A549 (cell line): ENCODE measurements around the gene RRP8. TPM values are rescaled to one million over a fixed set of nuclear protein-coding genes. Genes with fewer than 3 reads are reported as not detected.

Experiments used
- ATAC-seq, 2 experiments: fragments of 200-7000 bp in 1 of 2; fragments of >200 bp in 1 of 2; cut with Nextera tagmentation in 1 of 2; cut with Tn5 transposase in 1 of 2; 3 replicates each; pipeline versions ENCODE4 v1.8.0 to v1.9.1; 2018 to 2020; ENCODE audit warnings: mild to moderate bottlenecking in 1 of 2, moderate library complexity in 1 of 2
- CTCF ChIA-PET: fragments of 300-600 bp; sonication (Branson Sonifier 250); formaldehyde crosslinking; extraction: SDS; loops from one replicate; lab custom pipeline; 2021; ENCODE audit warnings: antibody characterized with exemption, inconsistent platforms; lab: Yijun Ruan, JAX
- POLR2A ChIA-PET: fragments of 350-600 bp; formaldehyde crosslinking; extraction: SDS; loops from one replicate; lab custom pipeline; 2021; ENCODE audit warnings: antibody characterized with exemption, inconsistent platforms; lab: Yijun Ruan, JAX
- DNase-seq, 2 experiments: peaks; one replicate each; pipeline versions ENCODE4 v3.0.0 to v3.0.0-alpha.2; 2011 to 2016; ENCODE audit warnings: low read depth in 1 of 2, low spot score in 1 of 2
- FAIRE-seq: peaks from 2 replicates; lab custom pipeline; 2011; peaks lifted over from hg19 to GRCh38; lab: Jason Lieb, UNC
- H3K27ac ChIP-seq, 2 experiments: fragments of >200 bp; sonication (Bioruptor Twin); formaldehyde crosslinking; 3 replicates each; pipeline ENCODE4 v1.5.1; 2016 to 2017
- H3K4me1 ChIP-seq: fragments of >200 bp; sonication (Bioruptor Twin); formaldehyde crosslinking; 3 replicates; pipeline ENCODE4 v1.6.1; 2016
- H3K4me2 ChIP-seq: fragments of >200 bp; sonication (Bioruptor Twin); formaldehyde crosslinking; 3 replicates; pipeline ENCODE4 v1.6.1; 2016
- H3K4me3 ChIP-seq: fragments of >200 bp; sonication (Bioruptor Twin); formaldehyde crosslinking; 3 replicates; pipeline ENCODE4 v1.5.1; 2016
- H3K9me3 ChIP-seq: fragments of >200 bp; sonication (Bioruptor Twin); formaldehyde crosslinking; 3 replicates; pipeline ENCODE4 v1.6.1; 2016
- BCL3 ChIP-seq: fragments of >200 bp; sonication (Bioruptor Twin); formaldehyde crosslinking; IDR thresholded peaks from 3 replicates; pipeline ENCODE4 v1.6.1; 2016
- CBX2 ChIP-seq: fragments of 200-600 bp; sonication (generic); IDR thresholded peaks from 2 replicates; pipeline ENCODE4 v1.6.1; 2016; ENCODE audit warnings: low read depth, mild to moderate bottlenecking, borderline replicate concordance
- CTCF ChIP-seq: fragments of >200 bp; sonication (Bioruptor Twin); formaldehyde crosslinking; IDR thresholded peaks from 3 replicates; pipeline ENCODE4 v1.5.1; 2016
- EP300 ChIP-seq, 2 experiments: fragments of >200 bp; sonication (Bioruptor Twin); formaldehyde crosslinking; IDR thresholded peaks; 2 replicates in 1 of 2; 3 replicates in 1 of 2; pipeline ENCODE4 v1.6.1; 2016 to 2017
- HMGXB4 ChIP-seq: fragments of 250-450 bp; sonication (Bioruptor Pico); IDR thresholded peaks from 2 replicates; pipeline ENCODE4 v1.5.0; 2021; ENCODE audit warnings: mild to moderate bottlenecking, moderate library complexity, borderline replicate concordance
- HOXA7 ChIP-seq: fragments of 250-450 bp; sonication (Bioruptor Pico); IDR thresholded peaks from 2 replicates; pipeline ENCODE4 v1.5.0; 2020; ENCODE audit warnings: mild to moderate bottlenecking, moderate library complexity
- KDM1A ChIP-seq: fragments of 200-600 bp; sonication (generic); IDR thresholded peaks from 2 replicates; pipeline ENCODE4 v1.6.1; 2016; ENCODE audit warnings: low read depth, mild to moderate bottlenecking
- MAFK ChIP-seq: fragments of 450-650 bp; IDR thresholded peaks from 2 replicates; pipeline ENCODE4 v1.6.1; 2014; ENCODE audit not compliant: partially characterized antibody
- MAZ ChIP-seq: fragments of 150-350 bp; IDR thresholded peaks from 2 replicates; pipeline ENCODE4 v1.6.1; 2014; ENCODE audit warnings: antibody characterized with exemption, low read depth, low read length, borderline replicate concordance
- NFE2L2 ChIP-seq: fragments of 150-350 bp; conservative IDR thresholded peaks from 2 replicates; pipeline ENCODE4 v1.6.1; 2014; ENCODE audit warnings: low read length
- NPAS2 ChIP-seq: fragments of 250-450 bp; sonication (Bioruptor Pico); IDR thresholded peaks from 2 replicates; pipeline ENCODE4 v1.8.0; 2022; ENCODE audit warnings: mild to moderate bottlenecking, moderate library complexity, borderline replicate concordance
- PBX3 ChIP-seq: IDR thresholded peaks from 2 replicates; pipeline ENCODE4 v1.6.1; 2012
- POLR2AphosphoS2 ChIP-seq: conservative IDR thresholded peaks from 2 replicates; pipeline ENCODE4 v1.6.1; 2012; ENCODE audit warnings: low read length, improper control_type of control experiment, inconsistent platforms
- SMC3 ChIP-seq: fragments of >200 bp; sonication (Bioruptor Twin); formaldehyde crosslinking; IDR thresholded peaks from 3 replicates; pipeline ENCODE4 v1.6.1; 2018; ENCODE audit warnings: inconsistent platforms
- SREBF2 ChIP-seq: fragments of 450-650 bp; IDR thresholded peaks from 2 replicates; pipeline ENCODE4 v1.6.1; 2014; ENCODE audit warnings: mild to moderate bottlenecking, moderate library complexity
- ZC3H11A ChIP-seq: fragments of 450-650 bp; IDR thresholded peaks from 2 replicates; pipeline ENCODE4 v1.6.1; 2014; ENCODE audit warnings: antibody characterized with exemption, mild to moderate bottlenecking
- ZNF302 ChIP-seq: fragments of 250-450 bp; sonication (Bioruptor Pico); IDR thresholded peaks from 2 replicates; pipeline ENCODE4 v1.9.0; 2021; ENCODE audit warnings: inconsistent platforms, mild to moderate bottlenecking, moderate library complexity
- WGBS: methylation state at CpG from one replicate; pipeline ENCODE4 v1.1.6; 2017; ENCODE audit errors: missing lambda C conversion rate; 5-methylcytosine and 5-hydroxymethylcytosine counted together
- polyA plus RNA-seq, 4 experiments: library from polyadenylated mRNA; depleted of rRNA in 3 of 4; stranded (reverse); fragments of >200 nt; fragmentation: RNase III in 1 of 4; extraction: RNeasy Plus Mini Kit Qiagen cat#74134 plus additional on column Dnase treatment in 1 of 4; gene quantifications; 2 replicates in 3 of 4; 3 replicates in 1 of 4; pipeline ENCODE4 v1.2.3, GENCODE V29; 2011 to 2017
- TF ChIP-seq, protein P1 (sequence below): IDR thresholded peaks from 2 replicates; pipeline ENCODE4 v1.6.1; 2012

The RRP8 gene
- polyA plus RNA-seq, 2 of the 4 experiments (the other 2 are of a cell fraction) = 14.5 to 25.9 TPM

GRCh38 chr11:6569706-6570105 is 33.7 kb downstream of the RRP8 start:
- no peak for FAIRE-seq
- no peak overlapping the region for H3K4me2 ChIP-seq
- no peaks in the 10 kb centered on the region for H3K9me3 ChIP-seq
- no peak overlapping the region for H3K4me3 ChIP-seq
- ChIA-PET POLR2A (no interaction called here), CTCF (interaction anchor here (0.7 to 2.8 kb wide), 3 partner anchors 13 to 80 kb away, joined by 3 to 6 read pairs (median 3); no protein-coding TSS in a partner anchor)
- TF ChIP-seq, protein P1, sequence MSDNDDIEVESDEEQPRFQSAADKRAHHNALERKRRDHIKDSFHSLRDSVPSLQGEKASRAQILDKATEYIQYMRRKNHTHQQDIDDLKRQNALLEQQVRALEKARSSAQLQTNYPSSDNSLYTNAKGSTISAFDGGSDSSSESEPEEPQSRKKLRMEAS = no peak
- TF ChIP-seq PBX3 = no peak
- no peak for TF ChIP-seq EP300 (IDR thresholded peaks at IDR 0.05)
- TF ChIP-seq BCL3 = no peak
- no peak for TF ChIP-seq POLR2AphosphoS2
- TF ChIP-seq NPAS2 = no peak
- TF ChIP-seq KDM1A = no peak
- TF ChIP-seq CTCF = no peak
- TF ChIP-seq ZNF302 (CRISPR knock-in tag) = no peak
- no peak for TF ChIP-seq SMC3
- no peak for TF ChIP-seq MAZ
- no peak for TF ChIP-seq NFE2L2
- no peak for ATAC-seq
- 74% methylated on average over 5 of the region's 5 CpGs for WGBS
- DNase-seq = no peak
- H3K27ac ChIP-seq = no peak overlapping the region
- peaks cover 6% of the 10 kb centered on the region; the same call in 2 of the 3 replicates for H3K4me1 ChIP-seq

- peak overlapping the region in 1 of 2 experiments; percentile 9; a peak in 3 of 6 replicates for H3K27ac ChIP-seq
- no peak overlapping the region for H3K4me2 ChIP-seq
- 100% methylated on average over 3 of the region's 4 CpGs for WGBS
- FAIRE-seq (no peak), ATAC-seq (peak in 1 of 2 experiments; percentile 14; a peak in 2 of 6 replicates), DNase-seq (peak in 1 of 2 experiments; percentile 24)
- H3K4me1 ChIP-seq = peaks cover 6% of the 10 kb centered on the region; the same call in 2 of the 3 replicates
- no peaks in the 10 kb centered on the region for H3K9me3 ChIP-seq
- ChIA-PET POLR2A (no interaction called here), CTCF (interaction anchor here (1.1 to 1.6 kb wide), 4 partner anchors 15 to 84 kb away, joined by 3 to 5 read pairs (median 4); no protein-coding TSS in a partner anchor)
- H3K4me3 ChIP-seq = no peak overlapping the region
- TF ChIP-seq HMGXB4 (CRISPR knock-in tag) = no peak
- TF ChIP-seq ZC3H11A = no peak
- peak; percentile 100 for TF ChIP-seq MAFK
- TF ChIP-seq SREBF2 = no peak
- TF ChIP-seq, protein P1 = no peak
- TF ChIP-seq NPAS2 = no peak
- TF ChIP-seq CBX2 = no peak
- no peak for TF ChIP-seq HOXA7 (CRISPR knock-in tag)
- TF ChIP-seq, all 56 proteins: peak for 1
Observed at GRCh38 chr11:6568191-6568918, 35.1 kb downstream of the RRP8 start.
